KG1 (cell line): ENCODE results near the gene PLXNA1.

Experiments used
- DNase-seq: peaks from one replicate; lab custom pipeline; 2025; lab: John Stamatoyannopoulos, UW

Gene PLXNA1

GRCh38 chr3:126967386-126967785 lies 15.5 kb upstream of the PLXNA1 start:
- DNase-seq, result no peak

- no peak for DNase-seq
These were observed 14.2 kb upstream of the PLXNA1 start for GRCh38 chr3:126968391-126969390.

- DNase-seq, result no peak
These were observed 13.3 kb upstream of the PLXNA1 start for GRCh38 chr3:126969586-126969985.

GRCh38 chr3:126970101-126970500 lies 12.8 kb upstream of the PLXNA1 start:
- no peak for DNase-seq

GRCh38 chr3:126970921-126971320 lies 12.0 kb upstream of the PLXNA1 start:
- no peak for DNase-seq

- no peak for DNase-seq
These were observed 11.0 kb upstream of the PLXNA1 start for GRCh38 chr3:126971891-126972351.

GRCh38 chr3:126972866-126973265 lies 10.0 kb upstream of the PLXNA1 start:
- DNase-seq, result no peak

- no peak for DNase-seq
These were observed 9.1 kb upstream of the PLXNA1 start for GRCh38 chr3:126973814-126974213.

- DNase-seq, result no peak
These were observed 8.2 kb upstream of the PLXNA1 start for GRCh38 chr3:126974756-126975155.

GRCh38 chr3:126976906-126977305 lies 6.0 kb upstream of the PLXNA1 start:
- no peak for DNase-seq

- DNase-seq, result no peak
These were observed 5.1 kb upstream of the PLXNA1 start for GRCh38 chr3:126977821-126978220.

GRCh38 chr3:126978291-126978690 lies 4.6 kb upstream of the PLXNA1 start:
- no peak for DNase-seq

GRCh38 chr3:126979046-126979628 lies 3.8 kb upstream of the PLXNA1 start:
- DNase-seq, result no peak

GRCh38 chr3:126980266-126980811 lies 2.6 kb upstream of the PLXNA1 start:
- no peak for DNase-seq

GRCh38 chr3:126982126-126982470 lies 817 bp upstream of the PLXNA1 start:
- DNase-seq, result peak; percentile 47

GRCh38 chr3:126983276-126983652 lies 349 bp downstream of the PLXNA1 start:
- no peak for DNase-seq

GRCh38 chr3:126983653-126984390 lies 907 bp downstream of the PLXNA1 start:
- DNase-seq, result no peak

- DNase-seq, result no peak
These were observed 1.6 kb downstream of the PLXNA1 start for GRCh38 chr3:126984391-126985131.

- DNase-seq, result no peak
These were observed 2.4 kb downstream of the PLXNA1 start for GRCh38 chr3:126985132-126985985.

GRCh38 chr3:126986001-126986400 lies 3.1 kb downstream of the PLXNA1 start:
- DNase-seq, result no peak

GRCh38 chr3:126987129-126987528 lies 4.2 kb downstream of the PLXNA1 start:
- no peak for DNase-seq
